HepG2 (cell line): Measurements from ENCODE around the gene ZG16. TPM values are rescaled to one million over a fixed set of nuclear protein-coding genes. Genes with fewer than 3 reads are reported as not detected.
A peak's percentile ranks its signal among the peaks of the same experiment; 100 is the strongest.

Source experiments
- ARHGAP35 ChIP-seq: sonication (generic); formaldehyde crosslinking; IDR thresholded peaks from 2 replicates; pipeline ENCODE4 v1.9.0; 2022; ENCODE audit warnings: mild to moderate bottlenecking, inconsistent platforms, moderate library complexity, missing genetic modification reagents, borderline replicate concordance
- BRD4 ChIP-seq: sonication (generic); formaldehyde crosslinking; IDR thresholded peaks from 2 replicates; pipeline ENCODE4 v1.4.0; 2020; ENCODE audit warnings: missing genetic modification reagents
- CERS6 ChIP-seq: sonication (generic); formaldehyde crosslinking; IDR thresholded peaks from 2 replicates; pipeline ENCODE4 v1.5.0; 2020; ENCODE audit warnings: missing genetic modification reagents
- GMEB1 ChIP-seq: sonication (generic); formaldehyde crosslinking; IDR thresholded peaks from 2 replicates; pipeline ENCODE4 v1.5.1; 2020; ENCODE audit warnings: missing genetic modification reagents, mild to moderate bottlenecking, borderline replicate concordance
- GZF1 ChIP-seq: sonication (generic); formaldehyde crosslinking; IDR thresholded peaks from 2 replicates; pipeline ENCODE4 v1.5.1; 2020; ENCODE audit warnings: mild to moderate bottlenecking, missing genetic modification reagents
- KAT2B ChIP-seq: fragments of 150-350 bp; IDR thresholded peaks from 2 replicates; pipeline ENCODE4 v1.6.1; 2014; ENCODE audit warnings: low read depth, low read length, borderline replicate concordance
- KLF6 ChIP-seq: IDR thresholded peaks from 2 replicates; pipeline ENCODE4 v1.8.0; 2016; ENCODE audit warnings: missing biosample characterization, missing genetic modification reagents
- MAX ChIP-seq: IDR thresholded peaks from 2 replicates; pipeline ENCODE4 v1.6.1; 2012; ENCODE audit warnings: inconsistent platforms
- NFAT5 ChIP-seq: sonication (generic); formaldehyde crosslinking; IDR thresholded peaks from 2 replicates; pipeline ENCODE4 v1.4.0; 2020; ENCODE audit warnings: missing genetic modification reagents
- ZGPAT ChIP-seq: IDR thresholded peaks from 2 replicates; pipeline ENCODE4 v1.6.1; 2016; ENCODE audit warnings: mild to moderate bottlenecking
- ZNF282 ChIP-seq: fragments of 450-650 bp; IDR thresholded peaks from 2 replicates; pipeline ENCODE4 v1.6.1; 2018; ENCODE audit not compliant: partially characterized antibody
- ZNF292 ChIP-seq: sonication (generic); formaldehyde crosslinking; IDR thresholded peaks from 2 replicates; pipeline ENCODE4 v1.8.1; 2022; ENCODE audit warnings: mild to moderate bottlenecking, low read depth, missing genetic modification reagents, borderline replicate concordance
- ZNF670 ChIP-seq: sonication (generic); formaldehyde crosslinking; IDR thresholded peaks from 2 replicates; pipeline ENCODE4 v1.8.0; 2022; ENCODE audit warnings: mild to moderate bottlenecking, missing genetic modification reagents, borderline replicate concordance
- ZNF710 ChIP-seq: sonication (generic); formaldehyde crosslinking; IDR thresholded peaks from 2 replicates; pipeline ENCODE4 v1.5.0; 2020; ENCODE audit warnings: mild to moderate bottlenecking, missing genetic modification reagents, borderline replicate concordance
- ZNF720 ChIP-seq: sonication (generic); formaldehyde crosslinking; IDR thresholded peaks from 2 replicates; pipeline ENCODE4 v1.4.0; 2020; ENCODE audit warnings: missing genetic modification reagents
- ZNF83 ChIP-seq: sonication (generic); formaldehyde crosslinking; IDR thresholded peaks from 2 replicates; pipeline ENCODE4 v1.4.0; 2020; ENCODE audit warnings: missing genetic modification reagents, mild to moderate bottlenecking, borderline replicate concordance
- polyA plus RNA-seq, 8 experiments: library from polyadenylated mRNA; depleted of rRNA in 3 of 8; stranded (reverse) in 7 of 8; unstranded in 1 of 8; fragments of >200 nt; fragmentation: Illumina TruSeq in 4 of 8; extraction: Trizol in 4 of 8; gene quantifications; 2 replicates each; pipeline versions ENCODE4 v1.2.1 to v1.2.3, GENCODE V29; 2011 to 2016; ENCODE audit warnings: low read depth in 4 of 8, missing spikeins in 1 of 8, mixed read lengths in 1 of 8; ENCODE audit not compliant: insufficient read depth in 1 of 8
- total RNA-seq, 5 experiments: library from RNA; depleted of rRNA; stranded (reverse); fragments of >200 nt; fragmentation: Illumina TruSeq; extraction: Trizol; gene quantifications; 2 replicates each; pipeline ENCODE4 v1.2.3, GENCODE V29; 2016; ENCODE audit warnings: low read depth in 1 of 5

Gene ZG16
- total and polyA plus RNA-seq, 2 of the 13 experiments (the other 11 are each of a cell fraction or from before 2014, with no cell fraction given): 0.04 to 0.07 TPM

GRCh38 chr16:29807426-29808218, 29.6 kb downstream of the ZG16 start (continued):
- TF ChIP-seq ZGPAT (CRISPR knock-in tag) (peak; percentile 97), MAX (peak; percentile 99), BRD4 (CRISPR knock-in tag) (peak; percentile 96), KLF6 (CRISPR knock-in tag) (peak; percentile 99), GZF1 (CRISPR knock-in tag) (peak; percentile 95), ZNF670 (CRISPR knock-in tag) (peak; percentile 86; the same call in 1 of the 2 replicates), ZNF720 (no peak), GMEB1 (CRISPR knock-in tag) (peak; percentile 82), CERS6 (CRISPR knock-in tag) (peak; percentile 98), ARHGAP35 (CRISPR knock-in tag) (peak; percentile 100), ZNF710 (CRISPR knock-in tag) (peak; percentile 65), NFAT5 (CRISPR knock-in tag) (peak; percentile 96; the same call in 1 of the 2 replicates), ZNF83 (CRISPR knock-in tag) (peak; percentile 97), KAT2B (no peak), ZNF292 (CRISPR knock-in tag) (peak; percentile 44; the same call in 1 of the 2 replicates), ZNF282 (no peak)
